Activated naive CD4-positive, alpha-beta T cell (primary cell): ENCODE results near the gene SIK3.
"Not testable (repeated sequence)": the region's sequence is repeated elsewhere in the genome, so short reads cannot be mapped to it uniquely, and the experiment has no call there.

Experiments used
- DNase-seq, 4 experiments: peaks; one replicate each; lab custom pipeline; 2025; lab: John Stamatoyannopoulos, UW

SIK3 gene

GRCh38 chr11:117045956-117046355, 52.3 kb downstream of the SIK3 start:
- no peak for DNase-seq

DNA sequence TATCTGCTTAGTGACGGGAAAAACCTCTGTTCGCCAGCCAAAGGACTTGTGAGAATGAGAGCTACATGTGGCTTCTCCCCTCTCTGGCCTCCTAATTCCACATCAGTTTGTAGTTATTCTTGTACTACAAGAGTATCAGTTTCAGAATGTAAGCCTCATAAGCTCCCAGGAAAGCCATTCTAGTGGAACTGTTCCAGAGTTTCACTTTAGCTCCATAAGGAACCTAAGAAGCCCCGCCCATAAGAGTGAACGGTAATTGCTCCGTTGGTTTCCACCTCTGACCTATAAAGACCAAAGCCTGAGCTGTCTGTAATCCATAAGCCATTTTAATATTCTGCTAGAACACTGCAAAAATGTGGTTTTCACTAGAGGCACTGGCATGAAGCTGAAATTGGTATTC, 53.0 kb downstream of the SIK3 start:
- no peak for DNase-seq

DNA sequence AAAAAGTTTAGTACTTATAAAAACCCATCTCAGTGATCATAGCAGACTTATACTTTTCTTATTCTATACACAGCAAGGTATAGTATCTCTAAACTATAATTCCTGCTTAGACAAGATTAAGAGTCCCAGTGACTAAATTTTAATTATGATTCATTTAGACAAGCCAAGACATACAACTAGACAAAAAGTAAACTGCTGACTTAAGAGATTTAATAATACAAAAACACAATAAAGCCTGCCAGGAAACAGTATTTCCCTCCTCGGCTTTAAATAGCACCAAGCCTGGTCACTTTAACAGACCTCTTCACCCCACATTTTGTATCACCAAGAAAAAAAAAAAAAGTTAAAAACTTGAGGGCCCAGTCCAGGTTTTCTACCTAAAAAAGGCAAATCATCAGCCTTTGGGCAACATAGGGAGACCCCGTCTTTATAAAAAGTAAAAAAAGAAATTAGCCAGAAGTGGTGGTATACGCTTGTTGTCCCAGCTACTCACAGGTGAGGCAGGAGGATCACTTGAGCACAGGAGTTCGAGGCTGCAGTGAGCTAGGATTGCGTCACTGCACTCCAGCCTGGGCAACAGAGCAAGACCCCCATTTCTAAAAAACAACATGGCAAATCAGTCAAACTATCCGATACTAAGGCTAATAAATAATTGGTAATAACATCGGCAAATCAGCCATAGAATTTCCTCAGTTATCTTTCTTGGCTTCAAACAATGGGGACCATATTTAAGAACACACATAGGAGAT, 53.8 kb downstream of the SIK3 start:
- DNase-seq = no peak

GRCh38 chr11:117042689-117043088, 55.5 kb downstream of the SIK3 start:
- no peak for DNase-seq

GRCh38 chr11:117039900-117040299, 58.3 kb downstream of the SIK3 start:
- no peak for DNase-seq

- no peak for DNase-seq
These were observed 59.0 kb downstream of the SIK3 start for GRCh38 chr11:117039270-117039669.

DNA sequence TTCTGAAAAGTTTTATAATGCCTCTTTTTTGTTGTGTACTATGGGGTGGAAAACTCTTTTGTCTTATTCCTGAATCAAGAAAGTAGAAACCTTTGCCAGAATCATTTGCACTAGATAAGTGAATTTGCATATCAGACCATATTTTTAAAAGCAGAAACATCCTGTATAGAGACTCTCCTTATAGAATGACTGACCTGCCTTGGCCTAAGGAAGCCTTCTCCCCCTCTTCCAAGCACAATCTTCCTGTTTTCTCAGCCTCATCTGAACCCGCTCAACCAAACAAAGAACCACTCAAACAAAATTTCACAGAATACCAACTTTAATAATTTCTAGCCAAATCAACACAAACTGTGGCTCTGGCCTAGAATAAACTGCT, 60.3 kb downstream of the SIK3 start:
- DNase-seq = no peak

- DNase-seq = no peak
These were observed 60.8 kb downstream of the SIK3 start for GRCh38 chr11:117037279-117037974.

DNA sequence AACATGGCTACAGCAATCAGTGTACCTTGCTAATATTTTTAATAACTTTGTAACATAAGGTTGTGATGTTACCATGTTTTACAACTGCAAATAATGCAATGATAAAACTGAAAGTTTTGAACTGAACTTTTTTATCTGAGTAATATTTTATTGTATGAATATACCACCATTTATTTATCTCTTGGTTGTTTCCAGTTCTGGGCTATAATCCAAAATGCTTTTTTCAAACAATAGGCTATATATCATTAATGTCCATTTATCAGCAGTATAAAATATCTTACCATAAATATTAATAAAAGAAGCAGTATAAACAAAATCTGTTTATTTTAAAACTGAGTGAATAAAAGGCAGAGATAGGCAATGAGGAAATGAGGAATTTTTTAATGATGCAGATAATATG, 63.3 kb downstream of the SIK3 start:
- no peak for DNase-seq

GRCh38 chr11:117026593-117027330, 71.5 kb downstream of the SIK3 start:
- no peak for DNase-seq

DNA sequence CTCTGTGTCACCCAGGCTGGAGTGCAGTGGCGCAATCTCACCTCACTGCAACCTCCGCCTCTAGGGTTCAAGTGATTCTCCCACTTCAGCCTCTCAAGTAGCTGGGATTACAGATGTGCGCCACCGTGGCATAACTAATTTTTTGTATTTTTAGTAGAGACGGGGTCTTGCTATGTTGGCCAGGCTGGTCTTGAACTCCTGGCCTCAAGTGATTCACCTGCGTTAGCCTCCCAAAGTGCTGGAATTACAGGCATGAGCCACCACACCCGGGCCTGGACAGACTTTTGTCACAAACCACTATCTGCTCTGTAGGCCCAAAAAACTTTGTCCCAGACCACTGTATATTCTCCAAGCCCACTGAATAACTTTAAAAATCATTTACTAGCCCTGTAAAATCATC, 74.5 kb downstream of the SIK3 start:
- DNase-seq = not testable (repeated sequence)

DNA sequence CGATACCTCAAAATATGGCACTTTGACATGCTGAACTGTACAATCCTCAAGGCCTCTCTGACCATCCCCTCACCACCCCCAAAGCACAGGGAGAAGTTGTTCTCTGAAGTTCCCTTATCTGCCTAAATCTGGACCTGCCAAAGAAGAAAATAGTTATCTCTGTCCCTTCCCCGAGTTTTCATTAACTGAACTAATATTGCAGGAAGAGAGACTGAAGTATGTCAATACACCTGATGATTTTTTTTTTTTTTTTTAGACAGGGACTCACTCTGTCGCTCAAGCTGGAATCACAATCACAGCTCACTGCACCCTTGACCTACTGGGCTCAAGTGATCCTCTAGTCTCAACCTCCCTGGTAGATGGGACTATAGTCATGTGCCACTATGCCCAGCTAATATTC, 75.0 kb downstream of the SIK3 start:
- no peak for DNase-seq

DNA sequence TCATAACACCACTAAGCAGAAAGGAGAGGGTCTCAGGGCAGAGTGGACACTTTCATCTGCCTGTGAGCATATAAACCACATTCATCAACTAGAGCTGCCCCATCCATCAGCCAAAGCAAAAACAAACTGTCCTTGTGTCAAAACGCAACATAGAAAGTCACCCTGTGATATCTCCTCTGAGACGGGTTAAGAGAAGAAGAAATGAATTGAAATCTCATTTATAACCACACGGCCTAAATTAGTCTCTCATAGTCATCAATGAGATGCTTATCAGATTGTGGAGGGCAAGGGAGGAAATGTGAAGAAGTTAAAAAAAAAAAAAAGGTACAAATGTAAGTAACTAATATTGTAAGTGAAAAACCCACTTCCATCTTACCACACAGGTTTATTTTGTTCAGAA, 75.7 kb downstream of the SIK3 start:
- no peak for DNase-seq

DNA sequence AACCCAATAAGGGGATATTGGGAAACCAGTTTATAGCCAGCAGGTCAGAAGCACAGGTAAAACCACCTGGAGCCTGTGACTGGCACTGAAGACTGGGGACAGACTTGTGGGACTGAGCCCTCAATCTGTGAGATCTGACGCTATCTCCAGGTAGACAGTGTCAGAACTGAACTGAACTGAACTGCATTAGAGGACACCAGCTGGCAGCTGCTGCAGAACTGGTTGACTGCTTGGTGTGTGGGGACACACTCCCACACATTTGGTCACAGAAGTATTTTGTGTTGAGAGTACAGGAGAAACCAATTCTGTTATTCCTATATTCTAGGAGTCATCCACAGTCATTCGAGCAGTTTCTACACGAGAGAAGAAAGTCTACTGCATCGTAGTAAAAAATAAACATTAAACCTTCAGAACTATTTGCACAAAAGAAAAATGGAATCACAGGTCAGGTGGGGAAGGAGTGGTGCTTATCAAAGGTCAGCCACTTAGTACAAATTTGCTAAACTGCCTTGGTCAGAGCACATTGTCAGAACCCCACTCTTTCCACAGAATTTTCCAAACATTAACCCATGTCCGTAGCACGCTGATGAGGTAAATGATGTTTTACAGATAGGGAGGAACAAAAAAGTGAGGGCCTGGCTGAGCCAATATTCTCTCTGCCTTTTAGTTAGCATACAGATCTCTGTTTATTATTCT, 77.2 kb downstream of the SIK3 start:
- no peak for DNase-seq

DNA sequence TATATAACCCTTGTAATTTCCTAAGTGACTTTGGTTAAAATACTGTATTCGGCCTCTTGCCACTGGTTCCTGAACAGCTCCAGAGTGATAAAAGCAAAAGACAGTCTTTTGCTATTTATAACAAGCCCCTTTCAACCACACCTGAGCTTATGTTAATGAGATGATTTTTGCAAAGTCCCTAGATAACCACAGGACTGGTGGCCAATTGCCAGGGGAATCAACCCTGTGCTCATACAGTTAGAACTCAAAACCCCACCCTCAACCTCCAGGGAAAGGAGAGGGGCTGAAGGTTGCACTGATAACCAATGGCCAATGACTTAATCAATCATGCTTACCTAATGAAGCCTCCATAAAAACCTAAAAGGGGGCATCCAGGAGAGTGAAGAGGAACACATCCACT, 77.9 kb downstream of the SIK3 start:
- no peak for DNase-seq

DNA sequence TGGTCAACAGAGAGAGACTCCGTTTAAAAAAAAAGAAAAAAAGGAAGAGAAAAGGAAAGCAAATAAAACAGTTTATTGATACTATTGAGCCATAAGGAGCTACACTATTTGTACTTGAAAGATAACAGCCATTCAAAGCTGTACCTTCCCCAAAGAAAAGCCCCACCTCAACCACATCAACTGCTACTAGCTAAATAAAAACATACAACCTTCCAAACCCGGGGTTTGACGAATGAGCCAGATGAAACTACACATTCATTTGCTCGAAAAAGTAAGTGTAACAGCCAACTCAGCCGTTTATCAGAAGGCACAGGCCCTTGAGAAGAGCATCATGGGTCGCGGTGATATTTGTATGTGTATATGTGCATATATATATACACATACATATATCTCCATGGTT, 78.4 kb downstream of the SIK3 start:
- no peak for DNase-seq

DNA sequence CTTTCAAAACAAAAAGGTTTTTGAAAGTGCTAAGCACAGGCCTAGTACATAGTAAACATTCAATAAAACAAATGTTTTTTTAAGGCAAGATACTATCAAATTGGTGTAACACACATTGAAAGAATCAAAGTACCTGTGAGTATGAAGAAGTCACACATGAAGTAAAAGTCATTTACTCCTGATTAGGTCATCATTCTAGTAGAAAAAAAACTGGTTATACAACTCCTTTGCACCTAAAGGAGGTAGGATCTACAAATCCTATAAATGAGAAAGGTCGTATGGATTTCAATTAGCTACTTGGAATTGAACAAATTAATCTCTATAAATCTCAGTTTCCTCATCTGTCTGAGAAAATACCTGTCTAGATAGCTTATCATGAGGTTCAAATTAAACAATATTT, 80.8 kb downstream of the SIK3 start:
- DNase-seq = no peak

- no peak for DNase-seq
These were observed 81.5 kb downstream of the SIK3 start for GRCh38 chr11:117016747-117017146.

GRCh38 chr11:117016246-117016645, 82.0 kb downstream of the SIK3 start:
- no peak for DNase-seq

- no peak for DNase-seq
These were observed 86.7 kb downstream of the SIK3 start for GRCh38 chr11:117011541-117011898.

- no peak for DNase-seq
These were observed 87.3 kb downstream of the SIK3 start for GRCh38 chr11:117010808-117011540.
